Keratinocyte (primary cell): ENCODE data around the gene DCST2.

Source experiments
- CTCF ChIP-seq, 3 experiments: IDR thresholded peaks in 1 of 3; conservative IDR thresholded peaks in 1 of 3; optimal IDR thresholded peaks in 1 of 3; 2 replicates in 2 of 3; 3 replicates in 1 of 3; pipeline versions ENCODE3 to v1.5.1; 2011; ENCODE audit warnings: low read length in 3 of 3, mild to moderate bottlenecking in 3 of 3, moderate library complexity in 2 of 3, control low read depth in 1 of 3, inconsistent platforms in 1 of 3; ENCODE audit not compliant: insufficient read depth in 2 of 3; ENCODE audit errors: extremely low read depth in 1 of 3
- EZH2 ChIP-seq: IDR thresholded peaks from one replicate; pipeline ENCODE4 v1.6.1; 2012; ENCODE audit warnings: inconsistent platforms, mild to moderate bottlenecking, low read length, moderate library complexity

- TF ChIP-seq EZH2 (no peak), CTCF (optimal IDR thresholded peaks at IDR 0.05 in 1 of 3, IDR thresholded peaks at IDR 0.05 in 1 of 3, conservative IDR thresholded peaks at IDR 0.05 in 1 of 3; ENCODE audit: extremely low read depth in 1 of 3, insufficient read depth in 2 of 3, low read length in 3 of 3) (no peak)
These were observed 61.4 kb downstream of the DCST2 start for GRCh38 chr1:154972213-154972516.
